GM21360 (cell line): ENCODE data around the gene MED17.
"Not testable (repeated sequence)": the region's sequence is repeated elsewhere in the genome, so short reads cannot be mapped to it uniquely, and the experiment has no call there.

ENCODE experiments used
- ATAC-seq: cut with Tn5 transposase; IDR thresholded peaks from one replicate; pipeline ENCODE4 v1.9.1; 2021; ENCODE audit warnings: mild to moderate bottlenecking, moderate library complexity; ENCODE audit not compliant: unreplicated experiment

The MED17 gene

DNA sequence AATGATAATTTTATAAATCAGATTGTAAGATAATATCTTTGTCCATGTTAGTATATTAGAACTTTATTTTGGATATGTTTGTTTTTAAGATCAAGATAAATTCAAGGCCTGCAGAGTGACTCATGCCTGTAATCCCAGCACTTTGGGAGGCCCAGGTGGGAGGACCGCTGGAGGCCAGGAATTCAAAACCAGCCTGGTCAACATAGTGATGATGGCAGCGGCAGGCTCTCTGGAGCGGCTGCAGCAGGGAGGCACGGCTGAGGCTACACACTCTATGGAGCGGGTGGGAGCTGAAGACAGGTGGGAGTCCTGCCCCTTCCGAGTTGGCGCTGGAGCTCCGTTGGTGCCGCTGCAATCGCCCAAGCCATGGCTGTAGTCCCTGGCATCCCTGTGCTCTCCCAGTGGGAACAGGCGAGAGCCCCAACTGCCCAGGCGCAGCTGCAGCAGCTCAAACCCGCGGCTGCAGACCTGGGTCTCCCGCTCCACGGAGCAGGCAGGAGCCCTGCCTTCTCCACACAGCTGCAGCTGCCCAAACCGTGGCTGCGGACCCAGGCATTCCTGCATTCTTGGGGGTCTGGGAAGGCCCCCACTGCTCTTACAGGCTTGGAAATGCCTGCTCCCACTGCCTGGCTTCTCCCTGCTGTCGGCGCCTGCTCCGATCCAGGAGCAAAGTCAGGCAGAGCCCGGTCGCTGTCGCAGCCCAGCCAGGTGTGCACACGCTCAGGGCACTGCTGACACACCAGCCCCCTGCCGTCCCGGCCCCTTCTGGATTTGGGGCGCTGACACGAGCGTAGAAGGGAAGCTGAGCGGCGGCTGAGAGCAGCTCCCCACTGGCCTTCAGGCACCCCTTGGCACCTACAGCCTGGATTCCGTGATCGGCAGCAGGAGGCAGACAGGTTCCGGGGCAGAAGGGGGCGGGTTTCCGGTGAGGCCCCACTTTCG lies 25.9 kb upstream of the MED17 start:
- ATAC-seq, result no peak

DNA sequence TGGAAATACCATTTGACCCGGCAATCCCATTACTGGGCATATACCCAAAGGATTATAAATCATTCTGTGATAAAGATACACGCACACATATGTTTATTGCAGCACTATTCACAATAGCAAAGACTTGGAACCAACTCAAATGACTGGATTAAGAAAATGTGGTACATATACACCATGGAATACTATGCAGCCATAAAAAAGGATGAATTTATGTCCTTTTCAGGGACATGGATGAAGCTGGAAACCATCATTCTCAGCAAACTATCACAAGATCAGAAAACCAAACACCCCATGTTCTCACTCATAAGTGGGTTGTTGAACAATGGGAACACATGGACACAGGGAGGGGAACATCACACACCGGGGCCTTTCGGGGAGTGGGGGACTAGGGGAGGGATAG lies 25.0 kb upstream of the MED17 start:
- not testable (repeated sequence) for ATAC-seq

DNA sequence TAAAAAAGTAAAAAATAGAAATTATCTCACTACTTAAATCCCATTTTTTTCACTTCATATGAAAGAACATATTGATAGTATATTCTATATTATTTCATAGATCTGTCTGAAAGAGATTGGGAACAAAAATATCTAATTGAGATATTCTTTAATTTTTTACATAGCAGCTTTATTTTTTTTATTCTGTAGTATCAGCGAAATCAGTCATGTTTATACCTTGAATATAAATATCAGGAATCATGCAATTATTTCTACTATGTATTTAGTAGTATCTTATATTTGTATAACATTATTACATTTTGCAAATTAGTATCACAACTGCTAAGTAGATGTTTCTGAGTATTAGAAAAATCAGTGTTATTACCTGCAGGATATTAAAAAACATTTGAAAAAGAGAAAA lies 22.2 kb upstream of the MED17 start:
- no peak for ATAC-seq

DNA sequence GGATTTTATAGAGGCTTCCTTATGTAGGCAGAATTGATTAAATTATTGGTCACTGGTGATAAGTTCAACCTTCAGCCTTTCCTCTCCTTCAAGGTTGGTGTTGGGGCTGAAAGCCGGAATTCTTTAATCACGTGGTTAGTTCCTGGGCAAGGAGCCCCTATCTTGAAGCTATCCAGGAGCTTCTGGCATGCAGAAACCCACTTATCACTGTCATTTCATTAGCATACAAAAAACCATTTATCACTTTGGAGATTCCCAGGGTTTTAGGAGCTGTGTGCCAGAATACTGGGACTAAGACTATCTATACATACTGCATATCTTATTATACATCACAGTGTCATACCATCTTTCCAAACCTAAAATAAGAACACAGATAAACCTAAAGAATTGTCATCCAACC lies 18.5 kb upstream of the MED17 start:
- no peak for ATAC-seq

DNA sequence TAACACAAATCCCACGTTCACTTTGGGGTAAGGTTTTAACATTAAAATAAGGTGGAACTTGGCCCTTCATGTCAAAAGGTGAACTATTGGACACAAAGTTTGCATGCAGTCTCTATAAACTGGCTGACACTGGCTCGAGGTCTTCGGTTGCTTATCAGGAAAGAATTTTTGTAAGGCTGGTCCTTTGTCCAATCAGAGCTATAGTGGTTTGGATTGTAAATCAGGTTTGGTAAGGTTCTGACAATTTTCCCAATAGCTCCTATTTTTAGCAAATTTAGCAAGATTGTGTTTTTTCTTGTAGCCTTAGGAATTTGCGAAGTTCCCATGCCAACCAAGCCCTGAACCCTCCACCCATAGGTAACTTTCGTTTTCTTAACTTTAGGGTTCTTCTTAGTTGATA lies 17.6 kb upstream of the MED17 start:
- no peak for ATAC-seq

DNA sequence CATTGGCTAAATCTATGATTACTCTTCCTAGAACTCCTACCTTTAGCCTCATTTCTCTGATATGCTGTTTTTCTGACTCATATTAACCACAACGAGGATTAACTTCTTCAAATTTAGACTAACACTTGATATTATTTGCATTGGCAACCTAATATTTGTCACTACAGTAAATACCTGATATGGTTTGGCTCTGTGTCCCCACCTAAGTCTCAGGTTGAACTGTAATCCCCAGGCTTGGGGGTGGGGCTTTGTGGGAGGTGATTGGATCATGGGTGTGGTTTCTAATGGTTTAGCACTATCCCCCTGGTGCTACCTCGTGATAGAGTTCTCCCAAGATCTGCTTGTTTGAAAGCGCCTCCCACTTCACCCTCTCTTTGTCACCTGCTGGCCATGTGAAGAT lies 17.1 kb upstream of the MED17 start:
- ATAC-seq, result no peak

DNA sequence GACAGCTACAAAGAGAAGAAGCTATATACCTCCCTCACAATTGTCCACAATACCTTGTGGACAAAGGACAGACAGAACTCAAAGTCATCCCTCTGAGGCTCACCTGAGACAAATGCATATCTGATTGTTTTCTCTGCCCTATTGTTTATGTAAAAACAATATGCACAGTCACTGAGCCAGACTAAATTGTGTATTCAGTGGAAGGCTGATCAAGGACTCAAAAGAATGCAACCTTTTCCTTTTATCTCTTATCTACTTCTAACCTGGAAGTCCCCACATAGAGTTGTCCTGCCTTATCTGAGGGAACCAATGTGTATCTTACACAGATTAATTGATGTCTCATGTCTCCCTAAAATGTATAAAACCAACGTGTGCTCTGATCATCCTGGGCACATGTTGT lies 13.9 kb upstream of the MED17 start:
- no peak for ATAC-seq

DNA sequence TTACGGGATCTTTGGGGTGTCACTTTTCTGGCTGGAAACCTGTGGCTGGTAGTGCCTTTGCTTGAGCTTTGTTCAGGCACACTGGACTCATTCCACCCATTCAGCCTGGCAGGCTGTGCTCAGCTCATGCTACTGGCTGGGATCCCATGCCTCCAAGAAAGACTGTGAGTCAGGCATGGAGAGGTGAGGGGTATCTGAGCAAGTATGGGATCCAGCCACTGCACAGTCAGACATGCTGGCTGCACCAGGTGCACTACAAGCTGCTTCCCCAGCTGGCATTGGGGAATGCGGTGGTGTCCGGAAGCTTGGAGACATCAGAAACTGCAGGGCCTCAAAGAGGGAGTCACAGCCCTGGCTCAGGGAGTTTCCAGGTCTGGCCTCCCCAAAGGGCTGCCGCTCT lies 12.0 kb upstream of the MED17 start:
- ATAC-seq, result no peak

DNA sequence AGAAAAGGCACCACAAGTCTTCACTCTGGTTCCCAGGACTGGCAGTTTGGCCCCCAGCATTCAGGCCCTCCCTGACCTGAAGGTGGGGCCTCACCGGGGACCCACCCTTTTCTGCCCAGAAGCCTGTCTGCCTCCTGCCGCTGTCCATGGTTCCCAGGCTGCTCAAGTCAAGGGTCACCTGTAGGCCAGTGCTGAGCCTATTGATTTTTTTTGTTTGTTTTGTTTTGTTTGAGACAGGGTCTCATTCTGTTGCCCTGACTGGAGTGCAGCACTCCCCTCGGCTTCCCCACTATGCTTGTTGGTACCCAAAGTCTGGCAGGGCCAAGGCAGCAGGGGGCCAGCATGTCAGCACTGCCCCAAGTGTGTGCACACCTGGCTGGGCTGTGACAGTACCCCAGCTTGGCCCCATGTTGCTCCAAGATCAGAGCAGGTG lies 11.0 kb upstream of the MED17 start:
- no peak for ATAC-seq

DNA sequence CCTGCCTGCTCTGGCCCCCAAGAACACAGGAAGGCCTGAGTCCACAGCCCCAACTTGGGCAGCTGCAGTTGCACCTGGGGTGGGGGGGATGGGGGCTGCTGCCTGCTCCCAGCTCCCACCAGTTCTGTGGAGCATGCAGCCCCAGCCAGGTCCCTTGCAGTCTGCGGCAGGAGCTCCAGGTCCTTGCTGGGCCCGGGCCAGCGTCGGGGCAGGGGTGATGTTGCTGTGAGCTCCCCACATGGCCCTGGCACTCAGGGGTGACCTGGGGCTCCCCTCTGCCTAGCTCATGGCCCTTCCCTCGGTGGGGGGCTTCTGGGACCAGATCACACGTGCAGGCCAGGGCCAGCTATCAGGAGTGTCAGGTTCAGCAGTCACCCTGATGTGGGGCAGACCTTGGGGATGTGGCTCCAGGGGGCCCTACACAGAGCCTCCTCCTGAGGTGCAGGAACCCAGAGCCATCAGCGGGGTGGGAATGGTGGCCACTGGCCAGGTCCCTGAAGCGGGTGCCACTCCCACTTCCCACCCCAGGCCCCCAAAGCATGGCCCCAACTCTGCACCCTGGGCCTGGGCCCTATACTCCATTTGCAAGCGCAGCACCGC lies 10.4 kb upstream of the MED17 start:
- ATAC-seq, result no peak

DNA sequence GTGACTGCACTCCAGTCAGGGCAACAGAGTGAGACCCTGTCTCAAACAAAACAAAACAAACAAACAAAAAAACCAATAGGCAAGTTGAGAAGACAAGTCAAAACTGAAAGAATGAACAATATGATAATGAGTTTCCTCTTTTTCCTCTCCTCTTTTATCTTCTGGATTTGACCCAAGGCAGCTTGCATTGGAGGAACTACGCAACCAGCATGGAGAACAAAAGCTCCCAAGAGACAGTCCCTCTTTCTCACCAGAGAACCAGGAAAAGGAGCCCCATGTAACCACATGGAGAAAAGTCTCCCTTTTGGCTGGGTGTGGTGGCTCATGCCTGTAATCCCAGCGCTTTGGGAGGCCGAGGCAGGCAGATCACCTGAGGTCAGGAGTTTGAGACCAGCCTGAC lies 9.5 kb upstream of the MED17 start:
- not testable (repeated sequence) for ATAC-seq

DNA sequence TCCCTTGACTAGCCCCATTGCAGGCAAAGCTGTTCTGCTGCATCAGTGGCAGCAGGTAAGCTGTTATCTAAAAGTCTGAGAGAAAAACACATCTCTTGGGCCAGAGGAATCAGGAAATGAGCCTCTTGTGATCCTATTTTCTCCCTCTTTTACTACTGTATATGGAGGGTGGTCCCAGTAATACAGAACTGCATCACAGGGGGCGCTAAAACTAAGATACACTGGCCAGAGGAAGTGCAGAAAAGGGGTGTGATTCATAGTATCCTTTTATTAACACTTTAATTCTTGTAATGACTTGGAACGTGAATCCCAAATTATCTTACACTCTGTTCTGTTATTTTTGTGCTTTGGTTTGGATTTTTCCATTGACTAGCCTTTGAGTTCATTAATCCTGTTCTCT lies 8.8 kb upstream of the MED17 start:
- no peak for ATAC-seq

DNA sequence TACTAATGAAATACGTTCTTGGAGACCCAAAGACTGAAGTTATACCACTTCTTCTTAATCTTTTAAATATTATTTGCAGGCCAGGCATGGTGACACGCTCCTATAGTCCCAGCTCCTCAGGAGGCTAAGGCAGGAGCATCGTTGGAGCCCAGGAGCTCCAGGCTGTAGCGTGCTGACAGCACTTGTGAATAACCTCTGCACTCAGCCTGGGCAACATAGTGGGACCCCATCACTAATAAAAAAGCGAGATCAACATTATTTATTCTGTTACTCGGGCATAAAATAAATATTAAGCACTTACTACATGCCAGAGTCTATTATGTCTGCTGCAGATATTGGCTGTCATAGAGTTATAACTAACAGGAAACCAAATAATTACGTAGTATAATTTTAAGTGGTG lies 720 bp upstream of the MED17 start:
- ATAC-seq, result no peak

DNA sequence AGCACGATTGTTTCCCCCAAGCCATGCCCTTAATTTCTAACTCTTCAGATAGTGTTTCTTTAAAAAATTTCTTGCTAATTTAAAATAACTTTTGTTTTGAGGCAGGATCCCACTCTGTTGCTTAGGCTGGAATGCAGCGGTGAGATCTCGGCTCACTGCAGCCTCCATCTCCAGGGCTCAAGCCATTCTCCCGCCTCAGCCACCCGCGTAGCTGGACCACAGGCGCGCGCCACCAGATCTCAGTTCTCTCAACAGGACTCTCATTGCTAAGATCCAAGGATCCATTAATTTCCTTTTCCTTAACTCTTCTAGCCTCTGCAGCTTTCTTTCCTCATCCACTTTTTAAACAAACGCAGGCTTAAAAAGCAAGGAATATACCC lies 327 bp upstream of the MED17 start:
- ATAC-seq, result peak; percentile 42

DNA sequence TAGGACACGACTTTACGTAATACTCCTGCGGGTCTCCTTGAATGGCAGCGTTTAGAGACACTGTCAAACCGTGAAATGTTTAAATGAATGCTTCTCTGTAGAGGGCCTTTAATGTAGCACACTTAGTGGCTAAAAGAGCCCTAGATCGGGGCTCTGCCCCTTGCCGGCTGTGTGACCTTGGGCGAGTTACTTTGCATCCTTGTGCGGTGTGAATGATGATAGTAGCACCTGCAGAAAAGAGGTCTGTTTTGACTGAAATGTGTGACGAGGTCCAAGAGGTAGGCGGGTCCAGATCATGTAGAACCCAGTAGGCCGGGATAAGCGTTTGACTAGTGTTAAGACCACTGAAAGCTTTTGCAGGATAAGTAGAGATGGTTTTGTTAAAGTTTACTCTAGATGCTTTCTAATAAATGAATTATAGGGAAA lies 866 bp downstream of the MED17 start:
- peak; percentile 31 for ATAC-seq

DNA sequence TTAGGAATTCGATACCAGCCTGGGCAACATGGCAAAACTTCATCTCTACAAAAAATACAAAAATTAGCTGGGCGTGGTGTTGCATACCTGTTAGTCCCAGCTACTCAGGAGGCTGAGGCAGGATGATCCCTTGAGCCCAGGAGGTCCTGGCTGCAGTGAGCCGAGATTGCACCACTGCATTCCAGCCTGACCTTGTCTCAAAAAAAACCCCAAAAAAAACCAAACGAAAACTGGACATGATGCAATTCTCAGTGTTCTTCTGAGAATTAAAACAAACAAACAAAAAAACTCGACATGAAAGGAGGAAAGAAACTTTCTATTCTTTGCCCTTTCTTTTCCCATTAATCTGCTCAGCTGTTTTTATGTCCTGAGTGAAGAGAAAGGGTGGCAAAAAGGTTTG lies 7.4 kb downstream of the MED17 start:
- ATAC-seq, result no peak

DNA sequence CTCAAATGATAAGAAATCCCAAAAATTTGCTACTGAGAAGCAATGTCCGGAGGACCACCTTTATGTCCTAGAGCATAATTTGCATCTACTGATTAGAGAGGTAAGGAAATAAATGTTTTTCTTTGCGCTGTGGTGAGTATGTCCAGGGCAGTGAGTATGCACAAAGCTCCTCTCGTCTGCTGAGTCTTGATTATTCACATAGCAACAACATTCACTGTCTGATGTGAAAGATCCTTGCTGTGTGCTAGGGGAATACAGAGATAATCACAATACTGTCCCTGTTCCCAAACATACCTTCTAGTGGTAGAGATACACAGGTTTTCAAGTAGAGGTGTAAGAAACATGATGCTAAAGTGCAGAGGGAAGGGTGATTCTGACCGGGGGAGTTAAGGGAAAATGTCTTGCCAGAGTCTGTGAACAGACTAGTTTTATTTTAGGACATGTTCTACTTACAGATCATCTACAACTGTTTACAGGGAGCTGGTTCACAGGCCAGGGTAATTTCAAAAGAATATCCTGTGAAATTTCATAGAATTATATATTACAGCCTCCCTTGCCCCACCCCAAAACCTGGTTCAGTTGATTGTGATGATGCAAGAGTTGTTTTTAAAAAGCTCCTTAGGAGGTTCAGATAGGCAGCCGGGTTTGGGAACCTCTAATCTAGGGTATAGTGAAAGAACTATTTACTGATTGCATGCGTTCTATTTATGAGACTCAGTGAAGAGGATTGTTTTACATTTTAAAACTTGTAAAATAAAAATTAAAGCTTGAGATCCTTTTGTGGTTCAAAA lies 12.6 kb downstream of the MED17 start:
- no peak for ATAC-seq

DNA sequence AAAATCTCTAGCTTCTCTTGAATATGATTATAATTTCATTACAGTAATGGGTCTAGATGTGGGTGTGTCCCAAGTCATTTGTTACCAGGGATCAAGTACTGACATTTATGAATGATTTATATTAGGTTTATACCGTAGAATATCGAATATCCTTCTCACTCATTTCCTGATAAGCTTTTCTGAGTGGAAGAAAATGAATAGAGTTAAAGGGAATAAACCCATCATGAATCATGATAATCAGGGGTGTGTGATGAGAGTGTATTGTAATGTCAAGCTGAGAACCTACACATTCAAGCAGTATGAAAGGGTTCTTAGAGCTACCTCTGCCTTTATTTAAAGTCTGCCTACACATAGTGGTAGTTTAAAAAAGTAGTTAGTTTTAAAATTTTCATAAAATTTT lies 17.3 kb downstream of the MED17 start:
- ATAC-seq, result no peak

DNA sequence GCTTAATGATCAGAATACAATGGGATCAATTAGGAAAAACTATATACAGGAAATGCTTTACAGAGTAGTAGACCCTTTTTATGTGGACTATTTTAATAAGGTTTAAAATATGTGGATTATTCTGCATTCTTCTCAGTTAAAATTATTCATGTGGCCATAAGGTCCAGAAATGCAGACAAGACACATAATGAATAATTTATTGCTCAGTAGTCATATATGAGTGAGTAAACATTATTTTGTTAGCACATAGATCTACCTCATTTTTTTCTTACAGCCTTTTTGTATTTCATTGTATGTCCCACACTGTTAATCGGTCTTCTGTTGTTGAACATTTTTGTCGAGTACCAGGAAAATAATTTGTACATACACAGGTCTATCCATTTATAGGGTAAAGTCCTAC lies 20.8 kb downstream of the MED17 start:
- ATAC-seq, result no peak

DNA sequence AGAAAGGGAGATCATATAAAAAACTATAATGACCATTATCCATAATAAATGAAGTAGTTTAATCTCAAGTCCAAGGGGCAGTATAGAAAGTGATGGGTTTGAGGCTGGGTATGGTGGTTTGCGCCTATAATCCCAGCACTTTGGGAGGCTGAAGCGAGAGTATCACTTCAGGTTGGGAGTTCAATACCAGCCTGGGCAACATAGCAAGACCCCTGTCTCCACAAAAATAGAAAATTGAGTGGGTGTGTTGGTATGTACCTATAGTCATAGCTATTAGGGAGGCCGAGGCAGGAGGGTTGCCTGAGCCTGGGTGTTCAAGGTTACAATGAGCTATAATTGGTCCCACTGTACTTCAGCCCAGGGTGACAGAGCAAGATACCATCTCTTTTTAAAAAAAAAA lies 23.9 kb downstream of the MED17 start:
- no peak for ATAC-seq

DNA sequence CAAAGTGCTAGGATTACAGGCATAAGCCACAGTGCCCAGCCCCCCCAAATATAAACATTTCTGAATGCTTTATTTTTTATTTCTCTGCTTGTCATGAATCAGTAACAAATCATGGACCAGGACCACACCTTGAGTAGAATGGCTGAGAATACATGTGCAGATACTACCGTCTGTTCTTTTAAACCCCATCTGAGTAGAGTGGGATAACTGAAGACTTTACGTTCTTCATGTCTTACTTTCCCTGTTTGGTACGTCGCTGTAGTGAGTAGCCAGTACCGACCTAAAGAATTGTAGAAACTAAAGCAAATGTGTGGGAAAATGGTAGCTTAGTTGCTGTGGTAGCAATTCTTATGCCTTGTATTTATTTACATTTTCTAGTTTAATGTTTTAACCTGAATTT lies 29.9 kb downstream of the MED17 start:
- ATAC-seq, result no peak
